H1 (cell line): ENCODE measurements around the gene HSPA6. TPM values are rescaled to one million over a fixed set of nuclear protein-coding genes. Genes with fewer than 3 reads are reported as not detected.

Experiments
- CTCF ChIA-PET: fragments of 300-600 bp; sonication (Branson Sonifier 250); formaldehyde crosslinking; loops from one replicate; lab custom pipeline; 2021; ENCODE audit not compliant: partially characterized antibody; lab: Charles Lee
- POLR2A ChIA-PET: fragments of 300-600 bp; sonication (Branson Sonifier 250); formaldehyde crosslinking; loops from one replicate; lab custom pipeline; 2021; ENCODE audit warnings: inconsistent platforms; ENCODE audit not compliant: partially characterized antibody; lab: Charles Lee
- DNase-seq, 2 experiments: peaks; one replicate each; pipeline versions ENCODE4 v3.0.0 to v3.0.0-alpha.2; 2010 to 2022; ENCODE audit warnings: low spot score in 2 of 2, low read depth in 1 of 2, mixed read lengths in 1 of 2
- FAIRE-seq: peaks from 2 replicates; lab custom pipeline; 2011; peaks lifted over from hg19 to GRCh38; lab: Jason Lieb, UNC
- H2AFZ ChIP-seq: 2 replicates; pipeline ENCODE4 v1.8.1; 2012; ENCODE audit warnings: low read length, inconsistent platforms
- H2AK5ac ChIP-seq: 2 replicates; pipeline ENCODE4 v1.6.1; 2013; ENCODE audit warnings: low read depth, low read length
- H2BK120ac ChIP-seq: replicated peaks from 2 replicates; pipeline ENCODE3; 2013; ENCODE audit warnings: low read depth, low read length, inconsistent platforms
- H2BK12ac ChIP-seq: 2 replicates; pipeline ENCODE4 v1.6.1; 2013; ENCODE audit warnings: low read depth, low read length
- H2BK15ac ChIP-seq: 2 replicates; pipeline ENCODE4 v1.6.1; 2013; ENCODE audit warnings: low read length
- H2BK20ac ChIP-seq: 2 replicates; pipeline ENCODE4 v1.6.1; 2013; ENCODE audit warnings: low read length
- H2BK5ac ChIP-seq: 2 replicates; pipeline ENCODE4 v1.6.1; 2013; ENCODE audit warnings: low read depth, low read length
- H3K14ac ChIP-seq: 2 replicates; pipeline ENCODE4 v1.6.1; 2013; ENCODE audit warnings: inconsistent platforms; ENCODE audit not compliant: insufficient read length
- H3K18ac ChIP-seq: 2 replicates; pipeline ENCODE4 v1.6.1; 2013; ENCODE audit warnings: low read length; ENCODE audit errors: extremely low read depth
- H3K23ac ChIP-seq: 2 replicates; pipeline ENCODE4 v1.6.1; 2013; ENCODE audit warnings: inconsistent platforms; ENCODE audit not compliant: insufficient read length
- H3K23me2 ChIP-seq: 2 replicates; pipeline ENCODE4 v1.6.1; 2013; ENCODE audit warnings: low read depth, low read length
- H3K27ac ChIP-seq: 2 replicates; pipeline ENCODE4 v1.6.1; 2011; ENCODE audit warnings: low read depth, low read length, inconsistent platforms
- H3K27me3 ChIP-seq, 4 experiments: replicated peaks in 1 of 4; 1 replicate in 1 of 4; 2 replicates in 3 of 4; pipeline versions ENCODE4 v1.6.1 to v1.8.1; 2011 to 2013; ENCODE audit warnings: low read length in 3 of 4, mild to moderate bottlenecking in 3 of 4, inconsistent platforms in 2 of 4, mixed read lengths in 2 of 4, moderate library complexity in 1 of 4; ENCODE audit not compliant: control insufficient read depth in 3 of 4, insufficient read depth in 3 of 4; ENCODE audit errors: extremely low read depth in 1 of 4
- H3K36me3 ChIP-seq, 4 experiments: 2 replicates each; pipeline versions ENCODE4 v1.6.1 to v1.8.1; 2011 to 2013; ENCODE audit warnings: mild to moderate bottlenecking in 4 of 4, low read length in 3 of 4, moderate library complexity in 2 of 4, control low read depth in 1 of 4, inconsistent platforms in 1 of 4; ENCODE audit not compliant: insufficient read depth in 4 of 4, control insufficient read depth in 2 of 4
- H3K4ac ChIP-seq: replicated peaks from 2 replicates; pipeline ENCODE3; 2013; ENCODE audit warnings: low read length, low read depth, mixed read lengths, inconsistent platforms; ENCODE audit not compliant: insufficient read length
- H3K4me1 ChIP-seq, 4 experiments: replicated peaks in 1 of 4; 1 replicate in 1 of 4; 2 replicates in 3 of 4; pipeline versions ENCODE4 v1.6.1 to v1.8.1; 2011 to 2013; ENCODE audit warnings: low read length in 3 of 4, inconsistent platforms in 2 of 4, mixed read lengths in 1 of 4; ENCODE audit not compliant: insufficient read depth in 4 of 4, control insufficient read depth in 3 of 4
- H3K4me2 ChIP-seq, 2 experiments: 2 replicates each; pipeline versions ENCODE4 v1.6.1 to v1.8.1; 2011 to 2013; ENCODE audit warnings: low read depth in 2 of 2, low read length in 2 of 2, control low read depth in 1 of 2, inconsistent platforms in 1 of 2, mild to moderate bottlenecking in 1 of 2; ENCODE audit not compliant: insufficient read depth in 1 of 2
- H3K4me3 ChIP-seq, 4 experiments: fragments of 200-600, 300-600 bp in 1 of 4; sonication (generic), shearing (Covaris generic), sonication (Bioruptor Twin) in 1 of 4; 2 replicates each; pipeline versions ENCODE4 v1.5.1 to v1.8.1; 2011 to 2016; ENCODE audit warnings: low read length in 4 of 4, low read depth in 3 of 4, control low read depth in 2 of 4, inconsistent platforms in 2 of 4, mild to moderate bottlenecking in 2 of 4, mixed read lengths in 1 of 4, moderate library complexity in 1 of 4; ENCODE audit not compliant: insufficient read depth in 2 of 4; ENCODE audit errors: extremely low read depth in 1 of 4
- H3K56ac ChIP-seq: replicated peaks from 2 replicates; pipeline ENCODE3; 2013; ENCODE audit warnings: low read depth, mild to moderate bottlenecking, mixed read lengths, low read length, inconsistent platforms; ENCODE audit not compliant: insufficient read length
- H3K79me1 ChIP-seq: 2 replicates; pipeline ENCODE4 v1.6.1; 2013; ENCODE audit warnings: low read depth, low read length, control low read depth
- H3K79me2 ChIP-seq, 2 experiments: 2 replicates each; pipeline versions ENCODE4 v1.6.1 to v1.8.1; 2012 to 2013; ENCODE audit warnings: low read length in 2 of 2, mild to moderate bottlenecking in 2 of 2, inconsistent platforms in 1 of 2; ENCODE audit not compliant: insufficient read depth in 2 of 2, control insufficient read depth in 1 of 2
- H3K9ac ChIP-seq, 4 experiments: replicated peaks in 1 of 4; 1 replicate in 1 of 4; 2 replicates in 3 of 4; pipeline versions ENCODE4 v1.6.1 to v1.8.1; 2011 to 2013; ENCODE audit warnings: low read depth in 3 of 4, low read length in 3 of 4, control low read depth in 2 of 4, mild to moderate bottlenecking in 2 of 4, moderate library complexity in 2 of 4, inconsistent platforms in 1 of 4; ENCODE audit errors: extremely low read depth in 1 of 4
- H3K9me3 ChIP-seq, 2 experiments: 2 replicates each; pipeline versions ENCODE4 v1.6.1 to v1.8.1; 2012 to 2013; ENCODE audit warnings: mild to moderate bottlenecking in 2 of 2, moderate library complexity in 2 of 2, control low read depth in 1 of 2, inconsistent platforms in 1 of 2, low read depth in 1 of 2, low read length in 1 of 2, mixed read lengths in 1 of 2; ENCODE audit not compliant: insufficient read depth in 2 of 2
- H4K20me1 ChIP-seq, 2 experiments: replicated peaks in 1 of 2; 2 replicates each; pipeline versions ENCODE3 to v1.8.1; 2011 to 2013; ENCODE audit warnings: inconsistent platforms in 2 of 2, low read length in 2 of 2, mild to moderate bottlenecking in 1 of 2; ENCODE audit not compliant: insufficient read depth in 2 of 2, control insufficient read depth in 1 of 2
- H4K5ac ChIP-seq: 2 replicates; pipeline ENCODE4 v1.6.1; 2013; ENCODE audit warnings: low read length, low read depth, mixed read lengths, inconsistent platforms; ENCODE audit not compliant: insufficient read length
- H4K8ac ChIP-seq: 2 replicates; pipeline ENCODE4 v1.8.0; 2013; ENCODE audit warnings: mild to moderate bottlenecking, moderate library complexity, low read length, inconsistent platforms; ENCODE audit not compliant: insufficient read depth; ENCODE audit errors: extremely low read depth
- H4K91ac ChIP-seq: replicated peaks from 2 replicates; pipeline ENCODE3; 2013; ENCODE audit warnings: low read length, mixed read lengths, inconsistent platforms; ENCODE audit not compliant: insufficient read length
- ASH2L ChIP-seq: fragments of 200-600, 300-600 bp; sonication (generic); IDR thresholded peaks from one replicate; pipeline ENCODE4 v1.7.1; 2017; ENCODE audit warnings: low read length
- BCL11A ChIP-seq, 2 experiments: IDR thresholded peaks; one replicate each; pipeline ENCODE4 v1.6.1; 2011; ENCODE audit warnings: low read depth in 2 of 2, low read length in 2 of 2, mild to moderate bottlenecking in 2 of 2
- BRCA1 ChIP-seq: IDR thresholded peaks from 2 replicates; pipeline ENCODE4 v1.6.1; 2012; ENCODE audit warnings: low read depth, low read length, improper control_type of control experiment
- CEBPB ChIP-seq: IDR thresholded peaks from 2 replicates; pipeline ENCODE4 v1.6.1; 2012; ENCODE audit warnings: low read depth, low read length
- CREB1 ChIP-seq: IDR thresholded peaks from 2 replicates; pipeline ENCODE4 v1.6.1; 2012; ENCODE audit warnings: inconsistent platforms
- GABPA ChIP-seq: IDR thresholded peaks from 2 replicates; pipeline ENCODE4 v1.6.1; 2011; ENCODE audit warnings: mild to moderate bottlenecking, low read length, moderate library complexity, borderline replicate concordance; ENCODE audit not compliant: insufficient read depth
- HDAC6 ChIP-seq: IDR thresholded peaks from one replicate; pipeline ENCODE4 v1.7.1; 2012; ENCODE audit warnings: low read depth, mild to moderate bottlenecking, inconsistent platforms, low read length, moderate library complexity
- JUN ChIP-seq: IDR thresholded peaks from 2 replicates; pipeline ENCODE4 v1.6.1; 2011; ENCODE audit warnings: low read depth, mild to moderate bottlenecking, improper control_type of control experiment, low read length
- KDM5A ChIP-seq: fragments of 200-600 bp; IDR thresholded peaks from 2 replicates; pipeline ENCODE4 v1.7.1; 2012; ENCODE audit warnings: mild to moderate bottlenecking, low read length, inconsistent platforms, mixed read lengths
- NRF1 ChIP-seq: IDR thresholded peaks from 2 replicates; pipeline ENCODE4 v1.6.1; 2011; ENCODE audit warnings: mild to moderate bottlenecking, low read depth, low read length, improper control_type of control experiment
- SAP30 ChIP-seq: fragments of 300-600 bp; sonication (generic); IDR thresholded peaks from 2 replicates; pipeline ENCODE4 v1.7.1; 2012; ENCODE audit warnings: low read length, moderate library complexity, mild to moderate bottlenecking, inconsistent platforms; ENCODE audit not compliant: insufficient read depth, insufficient replicate concordance
- SP4 ChIP-seq: IDR thresholded peaks from 2 replicates; pipeline ENCODE4 v1.6.1; 2012; ENCODE audit warnings: low read length, inconsistent platforms
- USF2 ChIP-seq: IDR thresholded peaks from 2 replicates; pipeline ENCODE4 v1.6.1; 2011; ENCODE audit warnings: low read length, improper control_type of control experiment
- WGBS, 2 experiments: shearing (Covaris generic) in 1 of 2; methylation state at CpG; one replicate each; pipeline versions ENCODE4 v1.1.6 to v1.1.7; 2013 to 2015; ENCODE audit warnings: low lambda C conversion rate in 2 of 2, mixed read lengths in 2 of 2, inconsistent platforms in 1 of 2, low coverage in 1 of 2, missing lambda C conversion rate in 1 of 2; ENCODE audit not compliant: insufficient replicate concordance in 2 of 2, insufficient coverage in 1 of 2, insufficient read length in 1 of 2; ENCODE audit errors: extremely low coverage in 1 of 2, missing lambda C conversion rate in 1 of 2; 5-methylcytosine and 5-hydroxymethylcytosine counted together
- polyA plus RNA-seq, 7 experiments: library from polyadenylated mRNA; depleted of rRNA in 3 of 7; stranded (reverse) in 5 of 7; unstranded in 2 of 7; fragments of >200 nt in 5 of 7; fragments of 200-250 nt in 2 of 7; gene quantifications; 1 replicate in 5 of 7; 2 replicates in 1 of 7; 4 replicates in 1 of 7; pipeline versions ENCODE4 v1.2.1 to v1.2.3, GENCODE V29; 2011 to 2013; ENCODE audit warnings: missing spikeins in 2 of 7, mixed read lengths in 2 of 7
- total RNA-seq: library from RNA; stranded (reverse); fragmentation: NEBNext Ultra II Directional; extraction: Animal tissue kit (Norgen Biotek cat#: 25700); gene quantifications from 2 replicates; pipeline ENCODE4 v1.2.1, GENCODE V29; 2021
- TF ChIP-seq, protein P1 (sequence below): IDR thresholded peaks from 2 replicates; pipeline ENCODE4 v1.6.1; 2012; ENCODE audit warnings: inconsistent platforms

Gene HSPA6
- total and polyA plus RNA-seq, 2 of the 8 experiments (the other 6 are each of a cell fraction or from before 2014, with no cell fraction given), result 0.06 to 0.15 TPM

- Histone ChIP-seq H3K4me2 (no peak overlapping the region), H3K4me3 (no peak overlapping the region), H3K23me2 (peaks cover 2% of the 10 kb centered on the region; the same call in 1 of the 2 replicates), H4K91ac (no peak overlapping the region), H3K4me1 (no peaks in the 10 kb centered on the region), H3K27ac (no peak overlapping the region), H2BK20ac (no peak overlapping the region), H2BK12ac (no peak overlapping the region), H3K36me3 (no peaks in the 10 kb centered on the region), H3K56ac (no peak overlapping the region), H3K79me2 (no peaks in the 10 kb centered on the region), H2AFZ (no peak overlapping the region), H3K79me1 (no peaks in the 10 kb centered on the region), H2BK15ac (no peak overlapping the region), H3K9me3 (peaks cover 0 to 7% of the 10 kb centered on the region in 2 experiments; a peak in 1 of 4 replicates), H2AK5ac (no peak overlapping the region), H3K23ac (no peak overlapping the region), H4K20me1 (no peaks in the 10 kb centered on the region), H2BK5ac (no peak overlapping the region), H3K9ac (no peak overlapping the region), H3K18ac (no peak overlapping the region), H3K27me3 (peaks cover 0 to 6% (median 0%) of the 10 kb centered on the region in 4 experiments; a peak in 4 of 7 replicates), H2BK120ac (no peak overlapping the region), H3K4ac (no peak overlapping the region), H3K14ac (no peak overlapping the region), H4K5ac (no peak overlapping the region), H4K8ac (no peak overlapping the region)
- POLR2A ChIA-PET, result no interaction called here
- DNase-seq, result no peak
- 92% methylated on average over 6 of the region's 6 CpGs; no CpG with 5 or more reads in 1 of the 2 experiments for WGBS, 2 experiments
- FAIRE-seq, result no peak
- CTCF ChIA-PET, result interaction anchor here (0.6 to 3.9 kb wide), 8 partner anchors 8 to 574 kb away, joined by 3 to 45 read pairs (median 4); no protein-coding TSS in a partner anchor
- TF ChIP-seq JUN, result no peak
- TF ChIP-seq USF2, result no peak
- TF ChIP-seq NRF1, result no peak
- TF ChIP-seq BCL11A (IDR thresholded peaks at IDR 0.05; ENCODE audit: low read depth in 2 of 2, low read length in 2 of 2), result no peak
- no peak for TF ChIP-seq HDAC6
- no peak for TF ChIP-seq CEBPB
- TF ChIP-seq KDM5A, result no peak
- no peak for TF ChIP-seq ASH2L
- no peak for TF ChIP-seq BRCA1
- TF ChIP-seq GABPA, result no peak
- TF ChIP-seq SAP30, result no peak
- TF ChIP-seq CREB1, result no peak
- no peak for TF ChIP-seq SP4
- TF ChIP-seq, protein P1, sequence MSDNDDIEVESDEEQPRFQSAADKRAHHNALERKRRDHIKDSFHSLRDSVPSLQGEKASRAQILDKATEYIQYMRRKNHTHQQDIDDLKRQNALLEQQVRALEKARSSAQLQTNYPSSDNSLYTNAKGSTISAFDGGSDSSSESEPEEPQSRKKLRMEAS, result no peak
Measured at GRCh38 chr1:161482610-161483009, 41.7 kb upstream of the HSPA6 start.
